ENCODE measurements around the gene NFAT5.

Gene NFAT5

DNA sequence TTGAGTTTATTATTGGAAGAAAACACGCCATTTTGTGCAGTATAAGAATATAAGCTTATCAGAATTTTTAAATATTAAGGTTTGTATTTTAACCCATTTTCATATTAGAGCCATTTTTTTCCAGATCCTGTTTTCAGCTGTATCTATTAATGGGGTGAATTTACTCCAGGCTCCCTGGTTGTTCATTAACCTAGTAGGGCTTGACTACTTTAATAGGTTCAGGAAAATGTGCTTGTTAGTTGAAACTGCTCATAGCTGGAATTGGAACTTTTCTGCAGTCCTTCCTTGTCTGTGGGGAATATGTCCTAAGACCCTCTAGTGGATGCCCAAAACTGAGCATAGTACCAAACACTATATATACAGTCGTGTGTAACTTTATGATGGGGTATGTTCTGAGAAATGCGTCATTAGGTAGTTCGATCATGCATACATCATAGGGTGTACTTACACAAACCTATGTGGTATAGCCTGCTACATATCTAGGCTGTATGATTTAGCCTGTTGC, 28.0 kb downstream of the NFAT5 start:
- TF ChIP-seq, protein P1, sequence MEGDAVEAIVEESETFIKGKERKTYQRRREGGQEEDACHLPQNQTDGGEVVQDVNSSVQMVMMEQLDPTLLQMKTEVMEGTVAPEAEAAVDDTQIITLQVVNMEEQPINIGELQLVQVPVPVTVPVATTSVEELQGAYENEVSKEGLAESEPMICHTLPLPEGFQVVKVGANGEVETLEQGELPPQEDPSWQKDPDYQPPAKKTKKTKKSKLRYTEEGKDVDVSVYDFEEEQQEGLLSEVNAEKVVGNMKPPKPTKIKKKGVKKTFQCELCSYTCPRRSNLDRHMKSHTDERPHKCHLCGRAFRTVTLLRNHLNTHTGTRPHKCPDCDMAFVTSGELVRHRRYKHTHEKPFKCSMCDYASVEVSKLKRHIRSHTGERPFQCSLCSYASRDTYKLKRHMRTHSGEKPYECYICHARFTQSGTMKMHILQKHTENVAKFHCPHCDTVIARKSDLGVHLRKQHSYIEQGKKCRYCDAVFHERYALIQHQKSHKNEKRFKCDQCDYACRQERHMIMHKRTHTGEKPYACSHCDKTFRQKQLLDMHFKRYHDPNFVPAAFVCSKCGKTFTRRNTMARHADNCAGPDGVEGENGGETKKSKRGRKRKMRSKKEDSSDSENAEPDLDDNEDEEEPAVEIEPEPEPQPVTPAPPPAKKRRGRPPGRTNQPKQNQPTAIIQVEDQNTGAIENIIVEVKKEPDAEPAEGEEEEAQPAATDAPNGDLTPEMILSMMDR (IDR thresholded peaks at IDR 0.05) = no peak
- no peak for TF ChIP-seq ZFX (IDR thresholded peaks at IDR 0.05; ENCODE audit: borderline replicate concordance)
- no peak overlapping the region for H3K27ac ChIP-seq

DNA sequence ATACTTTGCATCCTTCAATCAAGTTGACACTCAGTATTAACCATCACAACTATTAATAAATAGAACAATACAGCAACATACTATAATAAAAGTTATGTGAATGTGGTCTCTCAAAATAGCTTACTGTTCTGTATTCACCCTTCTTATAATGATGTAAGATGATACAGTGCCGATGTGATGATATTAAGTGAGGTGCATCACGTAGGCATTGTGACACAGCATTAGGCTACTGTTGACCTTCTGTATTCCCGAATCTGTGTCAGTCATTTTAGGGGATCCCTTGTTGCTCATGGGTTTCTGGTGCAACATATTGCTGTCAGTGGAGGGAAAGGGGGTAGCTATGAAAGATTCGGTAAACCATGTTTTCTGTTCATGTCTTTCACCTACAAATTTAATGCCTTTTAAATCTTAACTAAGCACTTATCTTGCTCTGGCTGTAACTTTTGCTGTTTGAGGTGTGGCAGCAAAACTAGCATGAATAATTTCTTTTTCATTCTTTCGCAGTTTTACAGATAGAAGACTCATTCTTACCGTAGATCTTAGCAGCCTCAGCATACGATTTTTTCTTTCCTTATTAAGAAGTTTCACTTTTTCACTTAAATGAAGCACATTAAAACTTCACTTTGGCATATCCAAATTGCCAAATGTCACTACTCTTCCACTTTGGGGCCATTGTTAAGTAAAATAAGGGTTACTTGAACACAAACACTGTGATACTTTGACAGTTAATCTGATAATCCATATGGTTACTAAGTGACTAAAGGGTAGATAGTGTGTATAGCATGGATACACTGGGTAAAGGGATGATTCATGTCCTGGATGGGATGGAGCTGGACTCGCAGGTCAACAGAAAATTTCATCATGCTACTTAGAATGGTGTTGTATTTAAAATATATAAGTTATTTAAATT, 29.6 kb downstream of the NFAT5 start:
- no peak overlapping the region for H3K27ac ChIP-seq
- TF ChIP-seq, protein P1 (IDR thresholded peaks at IDR 0.05) = no peak
- no peak for TF ChIP-seq ZFX (IDR thresholded peaks at IDR 0.05; ENCODE audit: borderline replicate concordance)

DNA sequence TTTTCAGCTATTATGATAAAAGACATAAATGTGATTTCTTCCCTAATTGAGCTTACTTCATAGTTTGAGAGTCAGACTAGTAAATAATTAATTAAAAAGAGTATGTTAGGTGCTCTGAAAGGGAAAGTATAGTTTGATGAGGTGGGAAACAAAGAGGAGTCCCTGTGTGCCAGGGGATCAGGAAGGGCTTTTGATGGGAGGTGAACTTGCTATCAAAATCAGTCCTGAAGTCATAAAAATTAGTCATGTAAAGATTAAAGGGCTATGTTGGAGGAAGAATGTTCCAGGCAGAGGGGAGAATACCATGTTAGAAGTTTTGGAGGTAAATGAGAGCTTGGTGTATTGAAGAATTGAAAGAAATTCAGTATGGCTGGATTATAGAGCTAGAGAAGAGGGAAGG, 31.0 kb downstream of the NFAT5 start:
- TF ChIP-seq ZFX (IDR thresholded peaks at IDR 0.05; ENCODE audit: borderline replicate concordance) = no peak
- TF ChIP-seq, protein P1 (IDR thresholded peaks at IDR 0.05) = no peak
- no peak overlapping the region for H3K27ac ChIP-seq

- TF ChIP-seq ZFX (IDR thresholded peaks at IDR 0.05; ENCODE audit: borderline replicate concordance) = no peak
- TF ChIP-seq, protein P1 (IDR thresholded peaks at IDR 0.05) = no peak
- H3K27ac ChIP-seq = no peak overlapping the region
These were observed 32.3 kb downstream of the NFAT5 start for GRCh38 chr16:69598045-69598444.

DNA sequence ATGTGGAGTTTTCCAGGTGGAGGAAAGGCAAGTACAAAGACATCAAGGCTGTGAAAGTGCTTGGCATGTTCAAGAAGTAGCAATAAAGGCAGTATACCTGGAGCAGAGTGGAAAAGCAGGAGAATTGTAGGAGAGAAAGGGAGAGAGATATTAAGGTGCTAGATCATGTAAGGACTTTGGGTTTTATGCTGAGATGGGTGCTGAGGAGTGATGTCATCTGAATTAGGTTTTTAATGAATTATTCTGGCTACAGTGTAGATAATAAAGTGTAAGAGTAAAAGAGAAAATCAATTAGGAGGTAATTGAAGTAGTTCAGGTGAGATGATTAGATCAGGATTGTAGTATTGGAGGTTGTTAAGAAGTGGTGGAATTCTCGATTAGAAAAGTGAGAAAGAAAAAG, 34.0 kb downstream of the NFAT5 start:
- TF ChIP-seq, protein P1 (IDR thresholded peaks at IDR 0.05) = no peak
- no peak for TF ChIP-seq ZFX (IDR thresholded peaks at IDR 0.05; ENCODE audit: borderline replicate concordance)
- no peak overlapping the region for H3K27ac ChIP-seq

- TF ChIP-seq ZFX (IDR thresholded peaks at IDR 0.05; ENCODE audit: borderline replicate concordance) = no peak
- TF ChIP-seq, protein P1 (IDR thresholded peaks at IDR 0.05) = no peak
- H3K27ac ChIP-seq = no peak overlapping the region
These were observed 34.4 kb downstream of the NFAT5 start for GRCh38 chr16:69600202-69600601.

- no peak overlapping the region for H3K27ac ChIP-seq
- no peak for TF ChIP-seq ZFX (IDR thresholded peaks at IDR 0.05; ENCODE audit: borderline replicate concordance)
- TF ChIP-seq, protein P1 (IDR thresholded peaks at IDR 0.05) = no peak
These were observed 35.5 kb downstream of the NFAT5 start for GRCh38 chr16:69601250-69601649.

Data from 22Rv1 (cell line).